Kidney capillary endothelial cell (primary cell): Measurements from ENCODE around the gene GNAL.
A peak's percentile ranks its signal among the peaks of the same experiment; 100 is the strongest.

ENCODE experiments used
- DNase-seq: peaks from one replicate; pipeline ENCODE4 v3.0.0-alpha.2; 2018; ENCODE audit warnings: low spot score

Gene GNAL

DNA sequence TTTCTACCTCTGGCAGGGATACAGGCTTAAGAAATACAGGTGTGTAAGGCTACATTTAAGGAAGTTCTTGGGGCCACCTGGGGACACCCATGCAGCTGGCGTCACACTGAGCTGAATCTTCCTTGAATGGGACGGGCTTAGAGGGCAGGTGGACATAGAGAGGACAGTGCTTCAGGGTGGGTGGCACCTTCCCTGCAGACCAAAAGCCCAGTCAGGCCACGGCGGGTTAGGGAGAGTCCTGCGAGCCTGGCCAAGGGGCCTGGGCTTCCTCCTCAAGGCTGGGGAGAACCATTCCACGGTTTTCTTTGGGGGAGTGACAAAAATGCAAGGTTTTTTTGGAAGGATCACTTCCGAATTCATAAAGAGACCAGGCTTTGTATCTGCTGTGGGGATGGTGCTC is 73.4 kb downstream of the GNAL start:
- no peak for DNase-seq

DNA sequence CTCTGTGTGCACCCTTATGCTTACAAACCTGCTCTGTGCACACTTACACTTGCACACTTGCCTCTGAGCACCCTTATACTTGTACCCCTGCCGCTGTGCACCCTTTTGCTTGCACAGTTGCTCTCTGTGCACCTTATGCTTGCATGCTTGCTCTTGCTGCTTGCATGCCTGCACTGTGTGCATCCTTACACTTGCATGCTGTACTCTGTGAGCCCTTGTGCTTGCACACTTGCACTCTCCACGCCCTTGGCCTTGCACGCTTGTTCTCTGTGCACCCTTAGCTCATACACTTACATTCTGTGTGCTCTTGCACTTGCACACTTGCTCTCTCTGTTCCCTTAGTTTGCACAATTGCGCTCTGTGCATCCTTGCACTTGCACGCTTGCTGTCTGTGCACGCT is 78.3 kb downstream of the GNAL start:
- no peak for DNase-seq

DNA sequence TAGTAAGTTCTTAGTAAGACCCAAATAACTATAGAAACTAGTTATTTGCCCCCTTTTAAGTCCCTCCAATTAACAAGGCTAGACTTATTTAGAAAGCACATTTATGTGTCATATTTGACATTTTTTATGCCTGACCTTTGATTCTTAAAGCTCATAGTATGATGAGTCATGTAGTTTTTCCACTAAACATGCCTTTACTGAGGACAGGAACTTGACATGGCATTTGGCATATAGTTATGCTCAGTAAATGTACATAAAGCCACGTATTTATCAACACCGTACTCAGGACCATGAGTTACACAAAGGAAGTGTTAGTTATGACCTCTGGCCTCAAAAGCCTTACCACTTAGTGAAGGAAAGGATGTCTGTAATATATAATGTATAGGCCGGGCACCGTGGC is 78.9 kb downstream of the GNAL start:
- peak; percentile 30 for DNase-seq

DNA sequence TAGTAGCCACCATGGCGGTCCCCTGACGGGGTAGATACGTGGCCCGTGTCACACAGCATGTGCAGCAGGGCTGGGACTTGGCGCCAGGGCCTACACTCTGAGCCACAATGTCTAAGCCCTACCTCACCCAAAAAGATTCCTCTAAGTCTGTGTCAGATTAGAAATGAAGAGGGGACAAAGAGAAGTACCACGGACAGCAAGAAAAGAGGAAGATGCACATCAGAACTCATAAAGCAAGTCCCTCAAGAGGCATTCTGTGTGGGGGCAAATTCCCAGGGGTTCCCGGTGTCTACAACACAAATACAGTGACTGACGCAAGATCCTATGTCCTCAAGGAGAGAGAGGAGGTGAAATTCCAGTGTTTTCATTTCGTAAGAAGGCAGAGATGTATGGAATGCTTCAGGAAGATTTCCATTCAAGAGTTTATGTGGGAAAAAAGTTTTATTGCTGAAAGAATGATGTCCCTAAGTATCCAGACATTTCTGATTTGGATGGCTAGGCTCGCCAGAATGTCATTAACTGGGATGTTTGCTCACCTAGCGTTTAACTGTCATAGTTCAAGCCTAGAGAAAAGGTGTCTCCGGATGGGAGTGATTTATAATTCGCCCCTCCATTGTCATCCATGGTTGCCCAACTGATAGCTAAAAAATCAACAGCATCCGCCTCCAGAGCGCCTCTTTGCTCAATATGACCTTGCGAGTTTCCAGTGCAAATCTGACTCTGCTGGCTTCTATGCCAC is 86.5 kb downstream of the GNAL start:
- DNase-seq: no peak

DNA sequence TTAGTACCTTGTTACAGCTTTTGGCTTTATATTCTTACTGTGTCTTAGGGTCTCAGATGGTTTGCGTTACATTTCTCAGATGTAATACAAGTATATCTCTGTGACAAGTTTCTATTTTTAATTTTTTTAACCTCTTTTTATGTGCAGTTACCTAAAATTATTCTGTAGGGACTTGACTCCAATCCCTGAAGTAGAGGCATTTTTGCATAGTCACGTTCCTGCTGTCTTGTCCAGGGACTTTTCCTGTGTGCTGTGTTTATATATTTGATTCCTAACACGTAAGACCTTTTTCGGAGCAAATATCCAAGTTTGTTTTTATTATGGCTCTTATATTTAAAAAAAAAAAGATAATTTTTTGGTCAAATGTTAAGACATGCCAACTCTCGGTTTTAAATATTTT is 91.0 kb downstream of the GNAL start:
- no peak for DNase-seq

DNA sequence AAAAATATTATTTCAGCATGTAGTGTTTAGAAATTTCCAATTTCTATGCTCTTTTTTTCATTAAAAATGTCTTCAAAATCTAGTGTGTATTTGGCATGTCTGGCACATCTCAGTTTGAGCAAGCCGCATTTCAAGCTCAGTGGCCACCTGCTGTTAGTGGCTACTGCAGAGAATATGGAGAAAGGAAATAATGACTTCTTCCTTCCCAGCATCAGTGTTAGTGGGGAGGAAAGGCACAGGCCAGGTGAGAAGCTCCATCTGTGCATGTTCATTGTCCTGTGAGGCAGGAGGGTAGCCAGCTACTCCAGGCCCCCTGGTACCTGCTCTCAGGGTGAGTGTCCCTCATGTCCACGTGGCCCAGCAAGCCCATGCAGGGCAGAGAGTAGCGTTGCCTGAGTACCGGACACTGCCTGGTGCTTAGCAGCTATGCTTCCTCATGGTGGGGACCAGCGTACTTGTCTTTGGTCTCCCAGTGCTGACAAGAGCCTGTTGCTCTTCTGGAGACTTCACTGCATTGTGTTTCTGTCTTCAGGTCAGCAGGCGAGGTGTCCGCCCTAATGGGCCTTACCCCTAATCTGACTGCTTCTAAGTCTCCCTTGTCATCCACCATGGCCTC is 94.8 kb downstream of the GNAL start:
- DNase-seq: no peak

DNA sequence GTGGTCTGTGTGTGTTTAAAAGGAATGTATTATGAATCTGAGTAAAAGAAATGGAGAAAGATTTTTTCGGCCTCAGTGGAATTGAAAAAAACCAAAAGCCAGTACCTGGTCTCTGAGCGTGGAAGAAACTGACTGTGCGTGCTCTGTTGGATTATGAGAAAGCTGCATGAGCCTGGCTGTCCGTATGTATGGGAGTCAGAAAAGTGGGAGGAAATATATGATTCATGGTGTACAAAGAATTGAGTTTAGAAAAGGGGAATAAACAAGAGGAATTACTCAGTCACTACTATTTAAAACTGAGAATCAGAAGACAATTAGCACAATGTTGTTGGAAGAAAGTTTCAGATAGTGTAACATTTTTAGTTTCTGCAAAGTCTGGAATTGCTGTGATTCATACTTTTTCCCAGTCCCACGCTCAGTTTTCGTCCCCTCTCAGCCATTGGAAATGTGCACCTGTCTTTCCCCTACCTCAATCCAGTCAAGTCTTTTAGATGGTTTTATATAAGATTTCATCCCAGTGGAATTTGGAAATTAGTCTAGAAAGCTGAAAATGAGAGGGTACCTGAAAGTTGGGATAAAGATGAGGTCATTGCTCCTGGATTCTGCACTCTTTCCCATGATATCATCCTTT is 95.7 kb downstream of the GNAL start:
- DNase-seq: no peak

DNA sequence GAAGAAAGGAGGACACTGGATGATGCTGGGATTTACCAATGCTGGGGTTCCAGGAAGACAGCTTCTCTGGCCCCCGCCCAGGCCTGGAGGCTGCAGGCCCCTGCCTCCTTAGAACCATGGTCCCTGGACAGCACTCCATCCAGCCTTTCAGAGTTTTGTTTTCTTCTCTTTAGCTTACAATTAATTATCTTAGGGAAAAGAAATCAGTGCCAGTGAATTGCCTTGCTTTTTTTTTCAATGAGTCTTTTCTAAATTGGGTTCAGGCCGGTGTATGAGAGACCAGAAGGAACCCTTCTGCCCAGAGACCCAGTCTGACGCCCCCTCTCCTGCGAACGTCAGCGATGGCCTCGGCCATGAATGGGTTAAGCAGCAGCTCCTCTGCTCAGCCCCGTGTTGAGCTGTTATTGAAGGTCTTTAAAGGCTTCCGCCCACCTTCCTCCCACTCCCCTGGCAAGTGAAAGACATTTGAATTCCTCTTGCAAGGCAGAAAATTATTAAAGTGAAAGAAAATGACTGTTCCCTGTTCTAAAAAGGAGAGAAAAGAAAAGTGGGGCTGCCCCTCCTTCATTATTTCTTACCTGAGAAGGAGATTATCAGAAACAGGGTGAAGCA is 96.5 kb downstream of the GNAL start:
- DNase-seq: no peak

DNA sequence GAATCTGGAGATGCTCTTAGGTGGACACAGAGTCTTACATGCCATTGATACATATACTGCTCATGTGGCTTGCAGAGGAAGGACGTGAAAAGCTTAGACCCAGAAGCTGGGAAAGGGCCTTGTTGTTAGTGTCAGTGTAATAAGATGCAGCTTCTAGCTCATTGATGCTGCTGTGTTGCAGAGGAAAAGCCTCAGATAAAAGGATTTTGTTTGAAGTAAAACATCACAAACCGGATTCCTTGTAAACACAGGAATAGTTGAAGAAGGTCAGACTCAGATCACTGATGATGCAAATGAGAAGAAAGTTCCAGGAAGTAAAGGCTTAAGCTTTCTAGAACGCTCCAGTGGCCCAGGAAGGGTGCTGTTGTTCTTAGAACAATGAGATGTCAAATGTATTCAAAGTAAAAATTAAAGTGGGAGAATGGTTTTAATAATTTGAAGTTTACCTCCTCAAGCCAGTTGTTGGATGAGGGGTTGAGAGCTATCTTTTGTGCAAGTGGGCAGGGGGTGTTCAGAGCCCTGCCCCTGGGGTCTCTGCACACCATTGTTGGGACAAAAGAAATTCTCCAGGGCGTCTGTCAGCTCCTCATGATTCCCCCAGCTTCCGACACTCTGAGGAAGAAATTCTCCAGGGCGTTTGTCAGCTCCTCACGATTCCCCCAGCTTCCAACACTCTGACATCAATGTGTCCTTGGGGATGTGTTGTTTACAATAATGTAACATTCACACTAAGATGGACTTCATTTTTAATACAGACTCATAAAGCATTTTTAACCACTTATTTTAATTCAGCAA is 100.8 kb downstream of the GNAL start:
- no peak for DNase-seq

DNA sequence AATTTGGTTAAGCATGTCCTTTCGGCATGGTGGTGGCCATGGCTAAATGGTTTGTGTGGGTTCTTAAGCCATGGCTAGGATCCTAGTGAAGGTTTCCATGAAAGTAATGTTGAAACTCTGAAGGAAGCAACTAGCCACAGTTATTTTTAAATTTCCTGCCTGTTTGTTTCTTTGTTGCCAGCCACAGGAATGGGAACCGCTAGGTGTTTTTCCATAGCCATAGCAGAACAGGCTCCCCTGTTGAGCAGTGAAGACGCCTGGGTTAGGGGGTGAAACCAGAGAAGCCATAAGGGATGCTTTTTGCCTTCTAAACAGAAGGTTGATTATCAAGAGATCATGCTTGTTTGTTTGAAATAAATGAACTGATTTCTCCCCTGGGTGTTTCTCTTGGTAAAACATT is 102.1 kb downstream of the GNAL start:
- no peak for DNase-seq

DNA sequence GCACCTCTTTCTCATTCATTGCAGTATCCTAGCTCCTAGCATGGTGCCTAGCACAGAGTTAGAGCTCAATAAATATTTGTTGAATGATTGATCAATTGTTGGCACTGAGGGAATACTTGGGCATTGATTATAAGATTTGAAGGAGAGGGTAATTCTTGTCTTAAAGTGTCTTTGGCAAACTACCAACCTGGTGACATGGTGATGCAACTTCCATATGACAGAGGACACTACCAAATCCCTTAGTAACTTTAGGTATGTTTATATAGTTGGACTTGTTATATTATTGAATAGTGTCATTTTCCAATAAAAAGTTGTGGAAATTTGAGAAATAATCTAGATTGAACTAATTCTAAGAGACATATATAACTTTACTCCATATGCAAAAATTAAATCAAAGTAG is 103.6 kb downstream of the GNAL start:
- DNase-seq: no peak

DNA sequence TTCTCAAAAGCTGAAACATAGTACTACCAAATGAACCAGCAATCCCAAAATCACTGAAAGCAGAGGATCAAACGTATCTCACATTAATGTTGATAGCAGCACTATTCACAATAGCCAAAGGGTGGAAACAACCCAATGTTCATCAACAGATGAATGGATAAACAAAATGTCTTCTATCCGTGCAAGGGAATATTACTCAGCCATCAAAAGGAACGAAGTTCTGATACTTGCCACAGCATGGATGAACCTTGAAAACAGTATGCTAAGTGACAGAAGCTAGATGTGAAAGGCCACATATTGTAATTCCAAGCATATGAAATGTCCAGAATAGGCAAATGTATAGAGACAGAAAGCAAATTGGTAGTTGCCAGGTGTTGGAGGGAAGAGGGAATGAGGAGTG is 105.1 kb downstream of the GNAL start:
- DNase-seq: no peak

DNA sequence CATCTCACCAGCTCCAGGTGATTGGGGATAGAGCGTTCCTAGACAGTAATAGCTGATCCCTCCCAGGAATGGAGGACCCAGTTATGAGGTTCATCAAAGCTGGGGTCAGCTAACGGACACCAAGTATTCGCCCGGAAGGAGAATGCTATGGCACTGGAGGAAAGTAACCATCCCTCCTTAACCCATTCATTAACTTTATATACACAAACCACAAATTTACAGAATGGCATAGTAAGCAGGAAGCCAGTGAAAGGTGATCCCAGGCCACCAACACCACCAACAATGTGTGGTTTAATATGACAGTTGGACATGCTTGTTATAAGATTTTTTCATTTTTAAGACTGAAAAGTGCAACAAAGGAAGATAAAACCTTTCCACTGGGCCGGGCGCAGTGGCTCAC is 106.9 kb downstream of the GNAL start:
- DNase-seq: no peak

DNA sequence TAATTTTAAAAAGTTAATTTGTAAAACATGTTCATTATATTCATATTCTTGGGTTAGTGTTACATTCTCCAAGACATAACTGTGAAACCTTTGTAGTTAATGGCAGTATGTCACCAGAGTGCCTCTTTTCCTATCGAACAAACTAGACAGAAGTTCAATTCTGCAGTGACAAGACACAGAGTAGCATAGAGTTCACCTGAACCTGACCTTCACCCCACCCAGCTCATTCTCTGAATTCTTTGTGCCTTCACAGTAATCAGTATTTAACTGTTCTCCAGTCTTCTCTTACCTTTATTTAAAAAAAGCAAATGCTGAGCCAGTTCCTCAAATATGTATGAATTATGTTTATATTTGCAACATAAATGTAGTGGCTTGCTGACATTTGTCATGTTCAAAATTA is 109.2 kb downstream of the GNAL start:
- no peak for DNase-seq

DNA sequence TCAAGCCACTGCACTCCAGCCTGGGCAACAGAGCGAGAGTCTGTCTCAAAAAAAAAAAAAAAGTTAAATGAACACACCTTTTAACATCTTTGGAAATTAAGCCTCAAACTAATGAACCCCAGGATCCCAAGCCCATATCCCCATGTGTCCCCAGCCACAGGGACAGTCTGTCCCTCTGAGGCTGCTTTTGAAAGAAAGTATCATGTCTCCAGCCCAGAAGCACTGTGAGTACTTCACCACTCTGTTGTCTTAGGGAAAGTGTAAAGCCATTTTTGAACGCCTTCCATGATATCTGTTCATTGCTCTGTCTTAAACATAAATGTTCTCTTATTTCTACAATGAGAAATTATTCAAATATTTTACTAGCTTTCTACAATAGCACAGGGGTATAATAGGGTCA is 110.0 kb downstream of the GNAL start:
- DNase-seq: no peak

DNA sequence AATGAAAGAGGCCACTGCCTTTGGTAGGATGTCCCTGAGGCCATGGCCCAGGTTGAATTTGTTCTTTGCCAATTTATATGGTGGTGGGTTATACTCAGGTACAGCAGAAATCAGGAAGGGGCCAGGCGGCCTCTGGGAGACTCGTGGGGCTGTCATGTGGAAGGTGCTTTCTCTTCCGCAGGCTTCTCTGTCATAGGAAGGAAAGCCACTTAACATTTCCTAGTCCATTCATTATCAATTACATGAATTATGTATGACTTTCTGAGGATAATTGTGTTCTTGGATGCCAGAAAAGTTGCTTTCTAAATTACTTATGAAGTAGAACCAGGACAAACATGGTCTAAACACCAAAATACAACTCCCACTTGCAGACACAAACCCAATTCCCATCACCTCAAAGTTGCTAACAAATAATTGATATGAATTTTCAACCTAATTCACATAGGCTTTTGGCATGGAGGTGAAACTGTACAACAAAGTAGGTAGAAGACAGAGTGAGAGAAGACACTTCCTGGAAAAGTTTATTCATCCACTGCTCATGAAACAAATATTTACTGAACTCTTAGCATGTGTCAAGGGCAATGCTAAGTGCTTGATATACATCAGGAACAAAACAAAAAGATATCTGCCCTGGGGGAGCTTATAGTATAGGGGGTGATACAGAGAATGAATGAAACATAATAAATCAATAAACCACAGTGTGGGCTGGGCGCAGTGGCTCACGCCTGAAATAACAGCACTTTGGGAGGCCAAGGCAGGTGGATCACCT is 111.7 kb downstream of the GNAL start:
- no peak for DNase-seq

DNA sequence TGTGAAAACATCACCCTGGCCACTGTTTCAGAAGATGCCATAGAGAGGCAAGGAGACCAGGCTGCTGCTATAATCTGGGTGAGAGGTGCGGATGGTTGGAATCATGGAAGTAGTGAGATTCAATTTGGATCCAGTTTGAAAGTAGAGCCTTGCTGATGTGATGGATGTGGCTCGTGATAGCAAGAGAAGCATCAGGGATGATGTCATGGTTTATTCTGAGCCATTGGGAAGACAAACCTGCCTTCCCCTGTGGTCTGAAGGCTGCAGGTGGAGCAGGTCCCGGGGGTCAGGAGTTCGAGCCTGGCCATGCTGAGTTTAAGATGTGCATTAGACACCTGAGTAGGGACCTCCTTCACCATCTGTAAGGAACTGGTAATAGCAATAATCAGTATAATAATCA is 112.5 kb downstream of the GNAL start:
- no peak for DNase-seq

DNA sequence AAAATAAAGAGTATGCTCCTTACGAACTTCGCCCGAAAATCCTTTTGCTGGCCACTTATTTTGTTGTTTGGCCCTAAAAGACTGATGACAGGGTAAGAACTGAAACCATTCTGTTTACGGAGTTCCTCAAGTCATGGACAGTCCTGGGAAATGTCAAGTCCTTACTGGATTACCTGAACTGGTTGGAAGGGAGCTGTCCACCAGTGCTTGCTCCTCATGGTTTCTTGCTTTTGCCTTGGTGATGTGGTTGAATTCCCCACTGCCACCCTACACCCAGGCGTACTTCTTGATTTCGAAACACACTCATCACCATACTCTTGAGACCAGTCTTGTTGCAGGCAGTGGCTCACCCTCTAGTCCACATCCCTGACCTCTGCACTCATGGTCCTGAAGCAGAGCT is 113.1 kb downstream of the GNAL start:
- DNase-seq: no peak

DNA sequence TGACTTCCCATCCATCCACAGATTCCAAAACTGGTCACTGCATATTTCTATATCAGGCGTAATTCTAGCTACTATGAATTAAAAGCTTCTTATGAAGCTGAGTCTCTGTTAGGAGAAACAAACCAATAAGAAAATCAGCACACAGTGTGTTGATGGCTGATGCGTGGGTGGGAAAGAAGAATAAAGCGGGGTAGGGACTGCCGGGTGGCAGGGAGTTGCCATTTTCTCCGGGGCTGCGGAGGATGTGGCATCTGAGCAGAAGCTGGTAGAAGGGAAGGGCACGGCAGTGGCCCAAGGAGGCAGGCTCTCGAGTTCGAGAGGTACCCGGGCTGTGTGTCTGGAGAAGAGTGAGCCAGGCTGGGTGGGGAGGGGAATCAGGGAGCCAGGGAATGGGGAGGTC is 113.5 kb downstream of the GNAL start:
- no peak for DNase-seq

DNA sequence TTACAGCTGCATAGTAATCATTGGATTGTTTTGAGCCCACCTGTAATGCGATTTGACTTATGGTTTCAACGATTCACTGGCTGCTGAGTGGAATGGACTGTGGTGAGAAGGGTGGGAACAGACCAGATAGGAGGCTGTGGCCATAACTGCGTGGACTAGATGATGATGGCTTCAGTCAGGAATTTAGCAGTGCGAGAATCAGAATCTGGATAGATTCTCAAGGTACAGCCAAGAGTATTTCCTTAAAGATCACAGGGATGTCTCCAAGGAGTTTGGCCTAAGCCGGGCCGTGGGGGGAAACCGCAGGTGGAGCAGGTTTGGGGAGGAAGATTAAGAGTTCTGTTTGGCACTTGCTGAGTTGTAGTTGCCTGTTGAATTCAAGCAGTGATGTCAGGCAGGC is 118.2 kb downstream of the GNAL start:
- no peak for DNase-seq

DNA sequence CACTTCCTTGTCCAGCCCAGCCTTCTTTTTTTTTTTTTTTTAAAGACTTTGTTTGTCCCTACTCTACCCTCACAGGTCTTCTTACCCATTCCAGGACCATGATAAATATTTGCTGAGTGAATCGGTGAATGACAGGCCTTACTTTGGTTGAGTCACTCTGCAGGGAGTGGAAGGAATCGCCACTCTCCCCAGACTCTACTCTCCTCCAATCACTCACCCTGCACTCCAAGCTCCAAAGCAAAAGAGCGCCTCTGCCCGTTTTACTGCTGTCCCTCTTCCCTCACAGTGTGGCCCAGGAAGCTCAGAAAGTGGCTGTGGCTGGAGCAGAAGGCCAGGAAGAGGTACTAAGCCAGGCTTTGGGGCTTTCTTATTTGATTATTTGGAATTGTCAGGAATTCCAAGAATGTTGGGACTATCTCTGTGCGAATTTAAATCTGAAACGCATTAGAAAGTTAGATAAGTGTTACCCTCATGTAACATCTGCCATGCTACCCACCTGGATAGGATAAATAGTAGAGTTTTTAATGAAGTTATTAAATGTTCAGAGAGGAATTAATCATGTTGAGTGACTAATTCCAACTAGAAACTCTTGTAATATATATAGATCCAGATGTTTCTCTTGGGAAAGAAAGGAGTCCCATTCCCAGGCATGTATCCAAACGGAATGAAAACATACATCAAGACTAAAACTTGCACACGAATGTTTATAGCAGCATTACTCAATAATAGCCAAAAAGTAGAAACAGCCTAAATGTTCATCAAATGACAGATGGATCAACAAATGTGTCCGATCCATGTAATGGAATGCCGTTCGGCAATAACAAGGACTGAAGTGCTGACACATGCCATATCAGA is 119.2 kb downstream of the GNAL start:
- DNase-seq: no peak
